GM08714 (cell line): Measurements from ENCODE around the gene HSP90AB1.

Experiments used
- H3K4me3 ChIP-seq: fragments of 200-500 bp; sonication (Bioruptor generic); 2 replicates; pipeline ENCODE4 v1.5.1; 2014; ENCODE audit warnings: mild to moderate bottlenecking, low read length, inconsistent platforms
- ZNF274 ChIP-seq: IDR thresholded peaks from 2 replicates; pipeline ENCODE4 v1.6.1; 2012; ENCODE audit warnings: mild to moderate bottlenecking, low read depth, low read length

The HSP90AB1 gene

DNA sequence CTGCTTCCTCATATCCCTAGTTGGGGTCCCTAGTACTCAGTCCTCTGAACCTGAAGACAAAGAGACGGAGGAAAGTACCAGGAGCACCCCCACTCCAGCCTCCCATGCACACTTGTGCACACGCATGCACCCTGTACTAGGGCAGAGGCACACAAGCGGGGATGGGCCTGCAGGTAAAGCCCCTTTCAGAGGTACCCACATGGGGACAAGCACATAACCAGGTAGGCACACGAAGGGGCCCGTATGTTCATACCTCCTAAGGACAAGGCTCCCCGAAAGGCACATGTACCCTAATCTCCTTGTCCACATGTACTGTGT lies 24.5 kb downstream of the HSP90AB1 start:
- H3K4me3 ChIP-seq, result no peak overlapping the region
- TF ChIP-seq ZNF274, result no peak

DNA sequence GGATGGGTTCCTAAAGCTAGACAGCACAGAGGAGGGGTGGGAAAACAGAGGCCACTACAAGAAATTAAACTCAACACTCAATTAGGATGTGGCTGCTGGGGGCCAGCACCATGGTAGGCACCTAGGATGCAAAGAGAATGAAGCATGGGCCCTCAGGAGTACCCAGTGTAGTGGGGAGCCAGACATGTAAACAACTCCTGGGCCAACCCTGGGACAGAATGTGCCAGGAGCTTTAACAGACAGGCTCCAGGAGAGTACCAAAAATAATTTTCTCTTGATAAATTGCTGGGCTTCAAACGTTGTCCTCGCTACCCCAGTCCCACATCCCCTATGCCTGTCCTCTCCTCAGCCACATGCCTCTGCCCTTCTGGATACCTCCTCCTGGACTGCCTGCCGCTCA lies 25.0 kb downstream of the HSP90AB1 start:
- TF ChIP-seq ZNF274, result no peak
- no peak overlapping the region for H3K4me3 ChIP-seq

DNA sequence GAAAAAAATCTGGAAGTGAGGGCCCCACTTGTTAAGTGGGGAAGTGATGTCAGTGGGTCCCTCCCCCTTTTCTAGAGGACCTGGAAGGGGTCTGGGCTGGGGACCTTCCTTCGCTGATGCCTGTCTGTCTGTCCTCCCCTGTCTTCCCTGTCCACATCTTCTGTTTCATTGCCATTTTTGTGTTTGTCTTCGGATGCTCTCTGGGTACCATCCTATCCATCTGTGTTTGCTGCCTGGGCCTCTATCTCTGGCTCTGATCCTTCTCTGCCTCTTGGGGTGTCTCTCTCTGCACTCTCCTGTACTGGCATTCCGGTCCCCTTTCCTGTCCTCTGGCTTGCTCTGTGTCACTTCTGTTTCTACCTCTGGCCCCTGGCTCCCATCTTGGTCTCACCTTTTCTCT lies 25.6 kb downstream of the HSP90AB1 start:
- H3K4me3 ChIP-seq, result no peak overlapping the region
- no peak for TF ChIP-seq ZNF274

DNA sequence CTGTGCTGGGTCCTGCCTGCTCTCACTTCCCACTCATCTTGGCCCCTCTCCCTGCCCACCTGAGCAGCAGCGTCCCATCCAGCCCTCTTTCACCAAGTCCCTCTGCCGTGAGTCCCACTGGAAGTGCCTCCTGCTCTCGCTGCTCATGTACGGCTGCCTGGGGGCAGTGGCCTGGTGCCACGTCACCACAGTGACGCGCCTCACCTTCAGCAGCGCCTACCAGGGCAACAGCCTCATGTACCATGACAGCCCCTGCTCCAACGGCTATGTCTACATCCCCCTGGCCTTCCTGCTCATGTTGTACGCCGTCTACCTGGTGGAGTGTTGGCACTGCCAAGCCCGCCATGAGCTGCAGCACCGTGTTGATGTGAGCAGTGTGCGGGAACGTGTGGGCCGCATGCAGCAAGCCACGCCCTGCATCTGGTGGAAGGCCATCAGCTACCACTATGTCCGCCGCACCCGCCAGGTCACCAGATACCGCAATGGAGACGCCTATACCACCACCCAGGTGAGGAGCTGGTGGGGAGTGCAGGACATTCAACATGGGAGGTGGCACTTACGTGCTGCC lies 26.2 kb downstream of the HSP90AB1 start:
- H3K4me3 ChIP-seq, result no peak overlapping the region
- no peak for TF ChIP-seq ZNF274

DNA sequence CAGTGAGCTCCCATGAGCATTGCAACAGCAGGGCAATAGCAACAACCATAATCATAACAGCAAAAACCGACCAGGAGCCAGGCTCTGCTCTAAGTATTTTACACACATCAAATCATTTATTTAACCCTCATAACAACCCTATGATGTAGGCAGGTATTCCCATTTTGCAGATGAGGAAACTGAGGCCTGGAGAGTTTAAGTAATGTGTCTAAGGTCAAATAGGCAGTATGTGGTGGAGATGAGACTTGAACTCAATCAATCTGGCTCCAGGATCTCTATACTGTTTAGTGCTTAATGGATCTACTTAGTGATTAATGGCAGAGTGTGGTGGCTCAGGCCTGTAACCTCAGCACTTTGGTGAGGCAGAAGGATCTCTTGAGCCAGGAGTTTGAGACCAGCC lies 26.7 kb downstream of the HSP90AB1 start:
- no peak overlapping the region for H3K4me3 ChIP-seq
- no peak for TF ChIP-seq ZNF274

DNA sequence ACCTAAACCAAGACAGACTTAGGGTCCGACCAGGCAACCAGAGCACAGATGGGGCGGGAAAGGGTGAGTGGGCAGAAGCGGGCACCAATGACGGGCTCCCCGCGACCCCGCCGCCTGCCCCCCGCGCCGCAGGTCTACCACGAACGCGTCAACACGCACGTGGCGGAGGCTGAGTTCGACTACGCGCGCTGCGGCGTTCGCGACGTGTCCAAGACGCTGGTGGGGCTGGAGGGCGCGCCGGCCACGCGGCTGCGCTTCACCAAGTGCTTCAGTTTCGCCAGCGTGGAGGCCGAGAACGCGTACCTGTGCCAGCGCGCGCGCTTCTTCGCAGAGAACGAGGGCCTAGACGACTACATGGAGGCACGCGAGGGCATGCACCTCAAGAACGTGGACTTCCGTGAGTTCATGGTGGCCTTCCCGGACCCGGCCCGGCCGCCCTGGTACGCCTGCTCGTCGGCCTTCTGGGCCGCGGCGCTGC lies 28.4 kb downstream of the HSP90AB1 start:
- no peak overlapping the region for H3K4me3 ChIP-seq
- no peak for TF ChIP-seq ZNF274

DNA sequence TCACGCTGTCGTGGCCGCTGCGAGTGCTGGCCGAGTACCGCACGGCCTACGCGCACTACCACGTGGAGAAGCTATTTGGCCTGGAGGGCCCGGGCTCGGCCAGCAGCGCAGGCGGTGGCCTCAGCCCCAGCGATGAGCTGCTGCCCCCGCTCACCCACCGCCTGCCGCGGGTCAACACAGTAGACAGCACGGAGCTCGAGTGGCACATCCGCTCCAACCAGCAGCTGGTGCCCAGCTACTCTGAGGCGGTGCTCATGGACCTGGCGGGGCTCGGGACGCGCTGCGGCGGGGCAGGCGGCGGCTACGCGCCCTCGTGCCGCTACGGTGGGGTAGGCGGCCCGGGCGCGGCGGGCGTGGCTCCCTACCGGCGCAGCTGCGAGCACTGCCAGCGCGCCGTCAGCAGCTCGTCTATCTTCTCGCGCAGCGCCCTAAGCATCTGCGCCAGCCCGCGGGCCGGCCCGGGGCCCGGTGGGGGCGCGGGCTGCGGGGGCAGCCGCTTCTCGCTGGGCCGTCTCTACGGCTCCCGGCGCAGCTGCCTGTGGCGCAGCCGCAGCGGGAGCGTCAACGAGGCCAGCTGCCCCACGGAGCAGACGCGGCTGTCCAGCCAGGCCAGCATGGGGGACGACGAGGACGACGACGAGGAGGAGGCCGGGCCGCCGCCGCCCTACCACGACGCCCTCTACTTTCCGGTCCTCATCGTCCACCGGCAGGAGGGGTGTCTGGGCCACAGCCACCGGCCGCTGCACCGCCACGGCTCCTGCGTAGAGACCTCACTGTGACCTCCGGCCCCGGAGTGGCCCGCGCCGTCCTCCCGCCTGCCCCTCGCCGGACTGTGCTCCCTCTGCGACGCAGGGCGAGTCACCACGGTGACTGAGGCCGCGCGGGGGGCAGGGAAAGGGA lies 29.1 kb downstream of the HSP90AB1 start:
- no peak for TF ChIP-seq ZNF274
- no peak overlapping the region for H3K4me3 ChIP-seq

DNA sequence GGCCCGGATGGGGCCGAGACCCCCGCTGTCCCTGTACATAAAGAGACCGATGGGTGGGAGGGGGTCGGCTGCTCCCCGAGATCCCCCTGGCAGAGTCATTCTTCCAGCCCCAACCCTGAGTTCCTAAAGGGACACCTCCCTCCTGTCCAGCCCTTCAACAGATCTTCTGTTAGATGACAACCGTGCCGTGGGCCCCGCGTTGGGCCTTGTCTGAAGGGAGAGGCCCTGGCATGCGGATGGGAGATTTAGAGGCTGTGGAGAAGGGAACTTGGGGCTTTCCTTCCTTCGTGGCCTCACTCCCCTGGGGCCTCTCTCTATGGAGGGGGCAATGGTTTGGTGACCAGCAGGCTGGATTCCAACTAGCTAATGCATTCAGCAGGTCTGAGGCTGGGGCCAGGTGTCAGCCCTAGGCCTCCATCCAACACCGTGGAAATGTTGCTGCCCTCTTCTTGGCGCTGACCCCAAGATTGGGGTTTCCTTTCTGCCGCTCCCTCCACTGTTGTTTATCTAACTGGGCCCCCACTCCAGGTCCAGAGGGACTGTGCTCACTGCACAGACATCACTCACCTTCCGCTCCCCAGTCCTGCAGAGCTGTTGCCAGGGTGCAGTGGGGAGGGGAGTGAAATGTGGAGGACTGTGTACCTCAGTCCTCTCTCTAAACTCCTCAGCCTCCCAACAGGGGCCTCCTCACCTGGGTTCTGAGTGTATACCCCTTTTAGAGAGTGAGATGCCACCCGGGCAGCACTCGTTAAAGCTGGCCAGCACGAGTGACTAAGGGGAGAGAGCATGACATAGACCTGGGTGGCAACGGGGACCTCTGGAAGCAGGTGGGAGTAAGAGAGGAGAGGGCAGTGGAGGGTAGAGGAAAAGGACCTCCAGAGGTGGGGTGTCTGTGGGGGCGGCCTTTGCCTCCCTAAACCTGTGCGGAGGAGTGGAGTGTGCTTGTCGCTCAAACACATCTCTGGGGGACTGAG lies 30.1 kb downstream of the HSP90AB1 start:
- no peak for TF ChIP-seq ZNF274
- no peak overlapping the region for H3K4me3 ChIP-seq

DNA sequence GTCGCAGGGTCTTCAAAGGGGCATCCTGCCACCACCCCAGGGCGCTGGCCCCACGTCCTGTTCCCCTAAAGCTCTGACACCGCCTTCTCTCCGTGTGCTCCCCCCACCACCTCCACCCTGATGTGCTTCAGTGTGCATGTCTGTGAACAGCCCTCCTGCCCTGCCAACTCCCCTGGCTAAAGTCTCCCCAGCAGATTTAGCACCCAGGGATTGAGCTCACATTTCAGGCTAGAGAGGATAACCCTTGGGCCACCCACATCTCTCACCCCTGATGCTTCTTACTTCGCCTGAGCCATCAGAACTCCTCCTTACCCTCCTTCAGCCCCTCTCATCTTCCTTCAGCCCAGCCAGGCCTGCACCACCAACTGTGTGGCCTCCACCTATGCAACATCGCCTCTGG lies 30.9 kb downstream of the HSP90AB1 start:
- no peak for TF ChIP-seq ZNF274
- H3K4me3 ChIP-seq, result no peak overlapping the region

DNA sequence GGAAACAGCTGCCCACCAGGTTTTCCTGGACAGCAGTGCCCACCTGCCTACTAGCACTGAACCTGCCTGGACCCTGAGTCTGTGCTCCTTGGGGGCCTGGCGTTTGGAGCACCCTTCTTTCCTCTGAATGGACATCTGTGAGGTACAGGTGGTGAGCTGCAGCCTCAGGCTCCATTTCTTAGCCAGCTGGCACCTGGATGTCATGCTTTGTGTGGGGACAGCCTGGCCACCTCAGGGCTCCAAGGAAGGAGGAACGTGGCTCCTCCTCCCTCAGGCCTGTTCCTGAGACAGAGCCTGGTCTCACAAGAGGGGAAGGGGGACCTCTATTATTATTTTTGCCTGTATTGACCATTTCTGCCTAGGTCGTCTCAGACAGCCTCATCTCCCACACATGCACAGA lies 31.4 kb downstream of the HSP90AB1 start:
- no peak for TF ChIP-seq ZNF274
- H3K4me3 ChIP-seq, result no peak overlapping the region

DNA sequence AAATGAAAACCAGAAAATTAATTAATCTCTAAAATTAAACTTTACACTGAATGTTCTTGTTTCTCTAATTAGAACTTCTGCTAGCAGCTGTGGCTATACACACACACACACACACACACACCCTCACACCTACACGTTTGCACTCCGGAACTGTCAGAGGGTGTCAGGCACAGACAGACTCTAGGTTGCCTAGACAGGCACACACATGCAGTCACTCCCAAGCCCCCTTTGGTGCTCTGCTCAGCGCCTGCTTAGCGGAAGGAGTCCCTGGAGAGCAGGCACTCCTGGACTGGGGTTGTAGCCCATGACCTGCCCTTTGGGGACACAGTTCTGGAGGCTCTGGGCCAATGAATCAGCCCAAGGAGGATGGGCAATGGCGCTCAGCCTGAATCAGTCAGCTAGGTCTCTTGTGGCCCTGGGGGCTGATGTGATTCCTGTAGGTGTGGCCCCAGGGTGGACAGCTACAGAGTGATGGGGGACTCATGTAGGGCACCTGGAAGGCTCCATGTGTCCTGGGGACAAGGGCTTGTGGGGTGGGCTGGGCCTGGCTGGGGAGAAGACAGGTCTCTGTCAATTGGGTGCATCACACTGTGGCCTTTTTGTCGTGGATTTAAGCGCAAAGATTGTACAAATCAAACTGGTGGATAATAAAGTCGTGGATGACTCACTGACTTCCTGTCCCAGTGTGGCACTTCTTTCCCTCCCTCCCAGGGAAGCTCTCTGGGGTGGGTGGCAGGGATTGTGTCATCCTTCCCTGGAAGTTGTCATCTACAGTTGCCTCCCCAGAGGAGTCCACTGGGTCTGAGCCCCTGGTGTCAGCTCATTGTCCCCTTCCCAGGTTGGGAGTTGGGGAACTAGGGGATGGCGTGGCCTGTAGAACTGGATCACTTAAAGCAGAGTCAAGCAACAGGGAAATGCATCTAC lies 32.1 kb downstream of the HSP90AB1 start:
- no peak for TF ChIP-seq ZNF274

DNA sequence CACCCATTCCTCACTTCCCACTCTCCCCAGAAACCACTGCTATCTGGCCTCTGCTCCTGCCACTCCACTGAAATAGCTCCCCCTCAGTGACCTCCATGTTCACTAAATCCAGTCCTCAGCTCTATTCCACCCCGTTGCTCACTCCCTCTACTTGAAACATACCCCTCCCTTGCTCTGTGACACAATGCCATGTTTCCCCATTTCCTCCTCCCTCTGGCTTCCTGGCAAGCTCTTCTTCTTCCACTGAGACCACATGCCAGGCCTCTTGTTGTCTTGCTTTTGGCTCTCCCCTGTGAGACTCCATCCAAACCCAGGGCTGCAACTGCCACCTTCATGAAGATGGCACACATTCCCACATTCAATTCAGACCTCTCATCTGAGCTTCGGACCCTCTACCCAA lies 37.2 kb downstream of the HSP90AB1 start:
- TF ChIP-seq ZNF274, result no peak
- H3K4me3 ChIP-seq, result no peak overlapping the region

More for the DNA sequence above, 32.1 kb downstream of the HSP90AB1 start:
- H3K4me3 ChIP-seq, result no peak overlapping the region

DNA sequence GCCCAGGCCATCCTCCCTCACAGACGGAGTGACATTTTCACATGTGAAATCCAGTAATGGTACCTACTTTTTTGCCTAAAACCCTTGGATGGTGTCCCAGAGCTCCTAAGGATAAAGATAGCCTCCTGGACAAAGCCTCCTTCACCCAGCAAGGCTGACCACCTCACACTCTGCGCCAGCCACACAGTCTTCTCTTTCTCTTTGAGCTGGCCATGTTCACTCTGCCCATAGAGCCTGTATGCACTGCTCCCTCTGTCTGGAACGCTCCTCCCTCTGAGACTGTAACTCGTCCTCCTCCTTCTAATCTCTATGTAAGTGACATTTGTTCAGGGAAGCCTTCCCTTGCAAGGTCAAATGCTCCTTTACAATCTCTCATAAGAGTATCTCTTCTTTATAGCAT lies 38.0 kb downstream of the HSP90AB1 start:
- no peak for TF ChIP-seq ZNF274
- no peak overlapping the region for H3K4me3 ChIP-seq
